OCI-LY1 (cell line): ENCODE results near the gene NUP93.

Experiments used
- H2AFZ ChIP-seq: fragments of 200-600 bp; sonication (generic), shearing (Covaris generic); 2 replicates; pipeline ENCODE4 v1.6.0; 2014; ENCODE audit warnings: antibody characterized with exemption, mild to moderate bottlenecking, low read length
- H3F3A ChIP-seq: fragments of 200-600 bp; sonication (generic), shearing (Covaris generic); 2 replicates; pipeline ENCODE4 v1.6.0; 2014; ENCODE audit warnings: mild to moderate bottlenecking, antibody characterized with exemption, low read length, moderate library complexity; ENCODE audit not compliant: insufficient read depth
- H3K27ac ChIP-seq: fragments of 200-600 bp; sonication (generic); 2 replicates; pipeline ENCODE4 v1.5.1; 2014; ENCODE audit warnings: low read length, mixed run types, mild to moderate bottlenecking, low read depth; ENCODE audit not compliant: poor library complexity, severe bottlenecking
- H3K27me3 ChIP-seq: fragments of 200-600 bp; sonication (generic); 2 replicates; pipeline ENCODE4 v1.6.0; 2014; ENCODE audit warnings: antibody characterized with exemption, mild to moderate bottlenecking, low read length, moderate library complexity; ENCODE audit not compliant: insufficient read depth
- H3K36me3 ChIP-seq: fragments of 200-600 bp; sonication (generic); 2 replicates; pipeline ENCODE4 v1.6.1; 2014; ENCODE audit warnings: mild to moderate bottlenecking, antibody characterized with exemption, low read length, moderate library complexity, mixed read lengths; ENCODE audit not compliant: insufficient read depth
- H3K4me1 ChIP-seq: fragments of 200-600 bp; sonication (generic); 2 replicates; pipeline ENCODE4 v1.5.1; 2014; ENCODE audit warnings: mild to moderate bottlenecking, low read length, moderate library complexity; ENCODE audit not compliant: insufficient read depth, severe bottlenecking
- H3K4me2 ChIP-seq: fragments of 200-600 bp; sonication (generic), shearing (Covaris generic); 2 replicates; pipeline ENCODE4 v1.6.1; 2014; ENCODE audit warnings: low read length
- H3K4me3 ChIP-seq: fragments of 200-600 bp; sonication (generic); 2 replicates; pipeline ENCODE4 v1.5.1; 2014; ENCODE audit warnings: low read length, low read depth, mild to moderate bottlenecking, mixed read lengths; ENCODE audit not compliant: poor library complexity, severe bottlenecking
- H3K79me2 ChIP-seq: fragments of 200-600 bp; shearing (Covaris generic); 2 replicates; pipeline ENCODE4 v1.6.1; 2016; ENCODE audit warnings: mixed run types, low read length, mixed read lengths; ENCODE audit not compliant: insufficient read depth
- H3K9ac ChIP-seq: fragments of 200-600 bp; sonication (generic), shearing (Covaris generic); 2 replicates; pipeline ENCODE4 v1.6.1; 2014; ENCODE audit warnings: mild to moderate bottlenecking, low read length, mixed read lengths
- H3K9me2 ChIP-seq: fragments of 200-600 bp; sonication (generic), shearing (Covaris generic); 2 replicates; pipeline ENCODE4 v1.6.1; 2014; ENCODE audit warnings: low read depth, mild to moderate bottlenecking, low read length, mixed read lengths
- H3K9me3 ChIP-seq: fragments of 200-600 bp; shearing (Covaris generic); 2 replicates; pipeline ENCODE4 v1.6.1; 2014; ENCODE audit warnings: low read length, mixed read lengths
- H4K20me1 ChIP-seq: fragments of 200-600 bp; sonication (generic), shearing (Covaris generic); 2 replicates; pipeline ENCODE4 v1.6.0; 2016; ENCODE audit warnings: mild to moderate bottlenecking, low read length; ENCODE audit not compliant: insufficient read depth
- EZH2 ChIP-seq: fragments of 200-600 bp; sonication (generic), shearing (Covaris generic); IDR thresholded peaks from 2 replicates; pipeline ENCODE4 v1.8.0; 2017; ENCODE audit warnings: borderline replicate concordance, mixed run types, mild to moderate bottlenecking, antibody characterized with exemption, low read length, moderate library complexity, mixed read lengths
- TF ChIP-seq, protein P1 (sequence below): fragments of 200-600 bp; sonication (generic), shearing (Covaris generic); IDR thresholded peaks from 2 replicates; pipeline ENCODE4 v1.5.1; 2017; ENCODE audit warnings: mild to moderate bottlenecking, antibody characterized with exemption, low read length, moderate library complexity, mixed read lengths

The NUP93 gene

DNA sequence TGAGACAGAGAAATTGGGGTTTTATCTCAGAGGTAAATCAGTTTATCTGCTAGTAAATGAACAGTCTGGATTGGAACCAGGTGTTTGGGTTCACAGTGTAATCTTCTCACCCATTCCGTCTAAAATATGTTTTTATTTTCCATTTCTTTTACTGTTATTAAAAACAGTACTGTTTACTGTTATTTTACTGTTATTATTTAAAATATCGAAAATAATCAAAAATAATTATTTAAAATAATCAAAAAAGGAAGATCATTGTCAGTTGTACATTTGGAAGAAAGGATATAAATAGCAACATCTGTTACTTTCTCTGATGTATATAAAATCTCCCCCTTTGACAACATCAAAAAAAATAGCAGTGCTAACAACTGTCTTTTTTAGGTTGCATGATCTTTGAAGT, 11.5 kb downstream of the NUP93 start:
- Histone ChIP-seq H3K9me2 (no peaks in the 10 kb centered on the region), H3K27me3 (no peaks in the 10 kb centered on the region), H3K4me2 (no peak overlapping the region), H3K36me3 (no peaks in the 10 kb centered on the region), H4K20me1 (no peaks in the 10 kb centered on the region), H3F3A (no peaks in the 10 kb centered on the region), H3K4me1 (no peaks in the 10 kb centered on the region), H3K27ac (no peak overlapping the region), H3K9me3 (no peaks in the 10 kb centered on the region), H3K4me3 (no peak overlapping the region), H3K79me2 (peaks cover 65% of the 10 kb centered on the region), H3K9ac (no peak overlapping the region), H2AFZ (no peak overlapping the region)
- TF ChIP-seq, protein P1, sequence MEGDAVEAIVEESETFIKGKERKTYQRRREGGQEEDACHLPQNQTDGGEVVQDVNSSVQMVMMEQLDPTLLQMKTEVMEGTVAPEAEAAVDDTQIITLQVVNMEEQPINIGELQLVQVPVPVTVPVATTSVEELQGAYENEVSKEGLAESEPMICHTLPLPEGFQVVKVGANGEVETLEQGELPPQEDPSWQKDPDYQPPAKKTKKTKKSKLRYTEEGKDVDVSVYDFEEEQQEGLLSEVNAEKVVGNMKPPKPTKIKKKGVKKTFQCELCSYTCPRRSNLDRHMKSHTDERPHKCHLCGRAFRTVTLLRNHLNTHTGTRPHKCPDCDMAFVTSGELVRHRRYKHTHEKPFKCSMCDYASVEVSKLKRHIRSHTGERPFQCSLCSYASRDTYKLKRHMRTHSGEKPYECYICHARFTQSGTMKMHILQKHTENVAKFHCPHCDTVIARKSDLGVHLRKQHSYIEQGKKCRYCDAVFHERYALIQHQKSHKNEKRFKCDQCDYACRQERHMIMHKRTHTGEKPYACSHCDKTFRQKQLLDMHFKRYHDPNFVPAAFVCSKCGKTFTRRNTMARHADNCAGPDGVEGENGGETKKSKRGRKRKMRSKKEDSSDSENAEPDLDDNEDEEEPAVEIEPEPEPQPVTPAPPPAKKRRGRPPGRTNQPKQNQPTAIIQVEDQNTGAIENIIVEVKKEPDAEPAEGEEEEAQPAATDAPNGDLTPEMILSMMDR, result no peak
- no peak for TF ChIP-seq EZH2

DNA sequence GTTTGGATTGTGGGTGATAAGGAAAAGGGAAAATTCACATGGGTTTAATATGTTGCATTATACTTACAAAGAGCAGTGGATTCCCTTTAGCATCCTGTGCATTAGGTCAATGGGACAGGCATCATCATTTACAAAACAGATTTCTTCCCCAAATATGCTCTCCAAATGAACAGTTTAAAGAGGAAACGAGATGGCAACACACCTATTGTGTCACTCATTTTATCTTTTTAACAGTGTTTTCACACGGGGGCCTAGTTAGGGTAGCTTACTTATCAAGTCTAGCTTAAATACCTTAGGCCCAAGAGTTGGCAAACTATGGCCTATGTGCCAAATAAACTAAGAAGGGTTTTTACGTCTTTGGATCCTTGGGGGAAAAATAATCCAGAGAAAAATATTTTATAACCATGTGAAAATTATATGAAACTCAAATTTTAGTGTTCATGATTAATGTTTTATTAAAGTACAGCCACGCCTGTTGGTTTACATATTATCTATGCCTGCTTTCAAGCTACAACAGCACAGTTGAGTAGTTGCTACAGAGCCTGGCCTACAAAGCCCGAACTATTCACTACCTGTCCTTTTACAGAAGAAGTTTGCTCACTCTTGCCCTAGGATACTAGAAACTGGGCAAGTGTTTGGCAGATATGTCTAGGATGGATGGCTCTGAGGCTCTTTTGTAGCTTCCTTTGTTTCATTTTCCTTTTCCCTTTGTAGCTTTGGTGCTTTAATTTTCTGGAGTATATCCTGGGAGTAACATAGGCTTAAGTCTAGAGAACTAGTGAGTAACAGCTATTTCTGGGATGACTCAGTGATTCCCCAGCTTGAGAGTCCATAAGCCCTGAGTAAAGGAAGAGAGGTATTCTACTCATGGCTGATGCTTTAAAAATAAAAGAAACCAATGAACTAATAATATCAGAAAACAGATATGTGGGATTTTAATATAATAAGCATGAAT, 12.4 kb downstream of the NUP93 start:
- TF ChIP-seq EZH2, result no peak
- TF ChIP-seq, protein P1, result no peak
- Histone ChIP-seq H3F3A (no peaks in the 10 kb centered on the region), H3K4me2 (no peak overlapping the region), H3K27ac (no peak overlapping the region), H3K9ac (no peak overlapping the region), H3K4me3 (no peak overlapping the region), H4K20me1 (no peaks in the 10 kb centered on the region), H3K9me2 (no peaks in the 10 kb centered on the region), H3K79me2 (peaks cover 66% of the 10 kb centered on the region), H2AFZ (no peak overlapping the region), H3K36me3 (no peaks in the 10 kb centered on the region), H3K9me3 (no peaks in the 10 kb centered on the region), H3K4me1 (no peaks in the 10 kb centered on the region), H3K27me3 (no peaks in the 10 kb centered on the region)

DNA sequence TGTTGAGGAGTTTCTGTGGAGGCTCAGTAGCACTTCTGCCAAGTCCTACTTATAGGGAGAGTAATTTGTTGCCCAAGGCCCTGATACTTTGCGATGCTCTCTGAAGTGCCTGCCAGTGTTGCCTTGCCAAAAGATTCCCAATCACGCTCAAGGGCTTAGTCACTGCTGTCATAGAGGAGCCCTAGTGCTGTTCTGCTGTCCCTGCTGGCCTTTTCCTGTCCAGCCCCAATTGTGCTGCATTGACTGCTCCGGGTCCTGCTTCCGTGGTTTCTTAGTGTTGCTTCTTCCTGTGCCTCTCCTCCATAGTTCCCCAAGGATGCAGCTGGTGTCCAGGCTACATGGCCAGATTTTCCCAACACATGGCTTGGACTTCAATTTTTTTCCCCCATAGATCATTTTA, 13.9 kb downstream of the NUP93 start:
- H3K27me3 ChIP-seq, result no peaks in the 10 kb centered on the region
- TF ChIP-seq, protein P1, result no peak
- TF ChIP-seq EZH2, result no peak
- no peak overlapping the region for H3K4me3 ChIP-seq
- H3K9ac ChIP-seq, result no peak overlapping the region
- no peak overlapping the region for H3K27ac ChIP-seq
- H3K79me2 ChIP-seq, result peaks cover 56% of the 10 kb centered on the region
- H3F3A ChIP-seq, result no peaks in the 10 kb centered on the region
- no peaks in the 10 kb centered on the region for H4K20me1 ChIP-seq
- H3K36me3 ChIP-seq, result peaks cover 7% of the 10 kb centered on the region; the same call in 1 of the 2 replicates
- H3K4me1 ChIP-seq, result no peaks in the 10 kb centered on the region
- H3K4me2 ChIP-seq, result no peak overlapping the region
- no peaks in the 10 kb centered on the region for H3K9me2 ChIP-seq
- H2AFZ ChIP-seq, result no peak overlapping the region
- no peaks in the 10 kb centered on the region for H3K9me3 ChIP-seq
